Measurements from ENCODE around the gene PNPLA8. TPM values are rescaled to one million over a fixed set of nuclear protein-coding genes. Genes with fewer than 3 reads are reported as not detected.

Gene PNPLA8
- total and polyA plus RNA-seq, 4 donors, result 14.7 to 30.3 (median 23.0) TPM

DNA sequence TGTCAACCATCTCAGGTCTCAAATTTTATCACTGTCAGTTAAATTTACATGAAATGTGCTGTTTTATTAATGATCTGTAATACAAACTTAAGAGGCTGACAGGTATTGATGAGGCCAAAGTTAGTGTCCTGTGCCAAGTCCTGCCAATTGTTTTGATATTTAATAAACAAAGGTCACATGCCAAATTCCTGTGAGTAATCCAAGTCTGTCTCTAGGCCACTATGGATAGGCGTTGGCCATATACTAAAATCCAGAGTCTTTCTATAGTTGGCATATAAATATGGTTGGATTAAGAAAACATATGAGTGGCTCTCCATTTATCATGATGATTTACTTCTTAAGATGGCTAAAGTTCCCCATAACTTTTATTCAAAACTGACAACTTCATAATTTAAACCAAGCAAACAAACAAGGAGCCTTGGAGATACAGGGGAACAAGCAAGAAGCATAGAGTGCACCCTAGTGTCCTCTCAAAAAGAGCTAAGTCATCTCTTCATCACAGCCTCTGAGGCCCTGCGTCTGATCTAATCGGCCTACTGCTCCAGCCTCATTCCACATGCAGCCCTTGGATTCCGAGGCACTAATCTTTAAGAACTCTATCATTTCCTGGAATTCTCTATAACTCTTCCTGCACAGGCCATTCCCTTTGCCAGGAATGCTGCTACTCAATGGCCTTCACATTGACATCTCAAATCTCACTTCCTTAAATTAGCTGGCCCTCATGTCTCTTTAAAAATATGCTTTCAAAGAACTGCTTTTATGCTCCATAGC is 37.0 kb downstream of the PNPLA8 start:
- no peak for DNase-seq (ENCODE audit: low spot score)
- Histone ChIP-seq H3K4me1 (ENCODE audit: control insufficient read depth in 4 of 4, insufficient read depth in 4 of 4, low read length in 3 of 4) (peaks cover 0 to 1% (median 0%) of the 10 kb centered on the region in 4 donors), H3K36me3 (ENCODE audit: control insufficient read depth in 4 of 4, insufficient read depth in 3 of 4, low read depth in 1 of 4, low read length in 3 of 4) (peaks cover 3 to 12% (median 9%) of the 10 kb centered on the region in 4 donors), H3K4me3 (ENCODE audit: low read depth in 1 of 3, low read length in 3 of 3) (no peak overlapping the region), H3K9ac (ENCODE audit: low read depth in 1 of 2, low read length in 2 of 2) (no peak overlapping the region), H3K27ac (ENCODE audit: low read depth in 1 of 2, low read length in 2 of 2) (no peak overlapping the region), H3K9me3 (ENCODE audit: control insufficient read depth in 4 of 4, low read length in 3 of 4) (no peaks in the 10 kb centered on the region), H3K27me3 (ENCODE audit: control insufficient read depth in 4 of 4, insufficient read depth in 4 of 4, low read length in 3 of 4) (no peaks in the 10 kb centered on the region)
- WGBS, result 85% methylated on average over 4 of the region's 4 CpGs
- TF ChIP-seq JUND (IDR thresholded peaks at IDR 0.05) (no peak), ZBTB33 (IDR thresholded peaks at IDR 0.05) (no peak), GABPA (IDR thresholded peaks at IDR 0.05 in 1 of 2, conservative IDR thresholded peaks at IDR 0.05 in 1 of 2) (no peak), FOXA1 (IDR thresholded peaks at IDR 0.05) (no peak), SP1 (IDR thresholded peaks at IDR 0.05) (no peak), FOXA2 (IDR thresholded peaks at IDR 0.05) (no peak), RAD21 (IDR thresholded peaks at IDR 0.05) (no peak), NR2F2 (IDR thresholded peaks at IDR 0.05) (no peak), CTCF (IDR thresholded peaks at IDR 0.05; ENCODE audit: low read depth, low read length, missing input control) (no peak), RXRA (IDR thresholded peaks at IDR 0.05) (no peak), HNF4G (IDR thresholded peaks at IDR 0.05) (no peak), EGR1 (IDR thresholded peaks at IDR 0.05; ENCODE audit: low read depth in 2 of 2) (no peak), ATF3 (IDR thresholded peaks at IDR 0.05) (no peak), HNF4A (conservative IDR thresholded peaks at IDR 0.05) (no peak), REST (IDR thresholded peaks at IDR 0.05) (no peak), TAF1 (conservative IDR thresholded peaks at IDR 0.05) (no peak), YY1 (IDR thresholded peaks at IDR 0.05) (no peak)
- TF ChIP-seq, protein P1, sequence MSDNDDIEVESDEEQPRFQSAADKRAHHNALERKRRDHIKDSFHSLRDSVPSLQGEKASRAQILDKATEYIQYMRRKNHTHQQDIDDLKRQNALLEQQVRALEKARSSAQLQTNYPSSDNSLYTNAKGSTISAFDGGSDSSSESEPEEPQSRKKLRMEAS (IDR thresholded peaks at IDR 0.05), result no peak
